ENCODE measurements around the gene GPI. TPM values are rescaled to one million over a fixed set of nuclear protein-coding genes. Genes with fewer than 3 reads are reported as not detected.

The GPI gene
- total and polyA plus RNA-seq, 9 of the 15 experiments (the other 6 are each of a cell fraction or from before 2014, with no cell fraction given) = 88.3 to 358 (median 122) TPM

- TF ChIP-seq HDGF (IDR thresholded peaks at IDR 0.05) = peak; percentile 4; the same call in 1 of the 2 replicates
- no peak for TF ChIP-seq CBFA2T2 (conservative IDR thresholded peaks at IDR 0.05)
- no peak for TF ChIP-seq BCOR (IDR thresholded peaks at IDR 0.05)
- TF ChIP-seq TEAD4 (IDR thresholded peaks at IDR 0.05; ENCODE audit: low read length) = no peak
- TF ChIP-seq TEAD4 (CRISPR knock-in tag; IDR thresholded peaks at IDR 0.05; ENCODE audit: borderline replicate concordance) = no peak
- TF ChIP-seq, protein P1, sequence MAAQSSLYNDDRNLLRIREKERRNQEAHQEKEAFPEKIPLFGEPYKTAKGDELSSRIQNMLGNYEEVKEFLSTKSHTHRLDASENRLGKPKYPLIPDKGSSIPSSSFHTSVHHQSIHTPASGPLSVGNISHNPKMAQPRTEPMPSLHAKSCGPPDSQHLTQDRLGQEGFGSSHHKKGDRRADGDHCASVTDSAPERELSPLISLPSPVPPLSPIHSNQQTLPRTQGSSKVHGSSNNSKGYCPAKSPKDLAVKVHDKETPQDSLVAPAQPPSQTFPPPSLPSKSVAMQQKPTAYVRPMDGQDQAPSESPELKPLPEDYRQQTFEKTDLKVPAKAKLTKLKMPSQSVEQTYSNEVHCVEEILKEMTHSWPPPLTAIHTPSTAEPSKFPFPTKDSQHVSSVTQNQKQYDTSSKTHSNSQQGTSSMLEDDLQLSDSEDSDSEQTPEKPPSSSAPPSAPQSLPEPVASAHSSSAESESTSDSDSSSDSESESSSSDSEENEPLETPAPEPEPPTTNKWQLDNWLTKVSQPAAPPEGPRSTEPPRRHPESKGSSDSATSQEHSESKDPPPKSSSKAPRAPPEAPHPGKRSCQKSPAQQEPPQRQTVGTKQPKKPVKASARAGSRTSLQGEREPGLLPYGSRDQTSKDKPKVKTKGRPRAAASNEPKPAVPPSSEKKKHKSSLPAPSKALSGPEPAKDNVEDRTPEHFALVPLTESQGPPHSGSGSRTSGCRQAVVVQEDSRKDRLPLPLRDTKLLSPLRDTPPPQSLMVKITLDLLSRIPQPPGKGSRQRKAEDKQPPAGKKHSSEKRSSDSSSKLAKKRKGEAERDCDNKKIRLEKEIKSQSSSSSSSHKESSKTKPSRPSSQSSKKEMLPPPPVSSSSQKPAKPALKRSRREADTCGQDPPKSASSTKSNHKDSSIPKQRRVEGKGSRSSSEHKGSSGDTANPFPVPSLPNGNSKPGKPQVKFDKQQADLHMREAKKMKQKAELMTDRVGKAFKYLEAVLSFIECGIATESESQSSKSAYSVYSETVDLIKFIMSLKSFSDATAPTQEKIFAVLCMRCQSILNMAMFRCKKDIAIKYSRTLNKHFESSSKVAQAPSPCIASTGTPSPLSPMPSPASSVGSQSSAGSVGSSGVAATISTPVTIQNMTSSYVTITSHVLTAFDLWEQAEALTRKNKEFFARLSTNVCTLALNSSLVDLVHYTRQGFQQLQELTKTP (IDR thresholded peaks at IDR 0.05; ENCODE audit: low read depth in 1 of 2, partially characterized antibody in 2 of 2) = no peak
- TF ChIP-seq ZBTB40 (IDR thresholded peaks at IDR 0.05) = 0 out of 2 replicates have a peak, but pooled peaks have one; percentile 10
- no peak for TF ChIP-seq ZBTB40 (CRISPR knock-in tag; IDR thresholded peaks at IDR 0.05)
- TF ChIP-seq ASH1L (IDR thresholded peaks at IDR 0.05; ENCODE audit: borderline replicate concordance, low read depth, partially characterized antibody) = no peak
- TF ChIP-seq, protein P2, sequence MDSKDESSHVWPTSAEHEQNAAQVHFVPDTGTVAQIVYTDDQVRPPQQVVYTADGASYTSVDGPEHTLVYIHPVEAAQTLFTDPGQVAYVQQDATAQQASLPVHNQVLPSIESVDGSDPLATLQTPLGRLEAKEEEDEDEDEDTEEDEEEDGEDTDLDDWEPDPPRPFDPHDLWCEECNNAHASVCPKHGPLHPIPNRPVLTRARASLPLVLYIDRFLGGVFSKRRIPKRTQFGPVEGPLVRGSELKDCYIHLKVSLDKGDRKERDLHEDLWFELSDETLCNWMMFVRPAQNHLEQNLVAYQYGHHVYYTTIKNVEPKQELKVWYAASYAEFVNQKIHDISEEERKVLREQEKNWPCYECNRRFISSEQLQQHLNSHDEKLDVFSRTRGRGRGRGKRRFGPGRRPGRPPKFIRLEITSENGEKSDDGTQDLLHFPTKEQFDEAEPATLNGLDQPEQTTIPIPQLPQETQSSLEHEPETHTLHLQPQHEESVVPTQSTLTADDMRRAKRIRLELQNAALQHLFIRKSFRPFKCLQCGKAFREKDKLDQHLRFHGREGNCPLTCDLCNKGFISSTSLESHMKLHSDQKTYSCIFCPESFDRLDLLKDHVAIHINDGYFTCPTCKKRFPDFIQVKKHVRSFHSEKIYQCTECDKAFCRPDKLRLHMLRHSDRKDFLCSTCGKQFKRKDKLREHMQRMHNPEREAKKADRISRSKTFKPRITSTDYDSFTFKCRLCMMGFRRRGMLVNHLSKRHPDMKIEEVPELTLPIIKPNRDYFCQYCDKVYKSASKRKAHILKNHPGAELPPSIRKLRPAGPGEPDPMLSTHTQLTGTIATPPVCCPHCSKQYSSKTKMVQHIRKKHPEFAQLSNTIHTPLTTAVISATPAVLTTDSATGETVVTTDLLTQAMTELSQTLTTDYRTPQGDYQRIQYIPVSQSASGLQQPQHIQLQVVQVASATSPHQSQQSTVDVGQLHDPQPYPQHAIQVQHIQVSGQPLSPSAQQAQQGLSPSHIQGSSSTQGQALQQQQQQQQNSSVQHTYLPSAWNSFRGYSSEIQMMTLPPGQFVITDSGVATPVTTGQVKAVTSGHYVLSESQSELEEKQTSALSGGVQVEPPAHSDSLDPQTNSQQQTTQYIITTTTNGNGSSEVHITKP (IDR thresholded peaks at IDR 0.05; ENCODE audit: partially characterized antibody) = no peak
- no peak for TF ChIP-seq PTRF (tag; IDR thresholded peaks at IDR 0.05)
- no peak for TF ChIP-seq IRF2 (CRISPR knock-in tag; IDR thresholded peaks at IDR 0.05)
- TF ChIP-seq ZNF184 (CRISPR knock-in tag; IDR thresholded peaks at IDR 0.05) = no peak
Observed at GRCh38 chr19:34359954-34360315, 5.1 kb upstream of the GPI start (continued).

Data from K562 (cell line).